T-helper 2 cell treated with Interferon-gamma antibody and Interleukin-4, amounts not matched to agents 5 μg/mL and 100 μg/mL, for 36 hours (primary cell): ENCODE measurements around the gene ST3GAL5.

ENCODE experiments used
- DNase-seq: peaks from one replicate; pipeline ENCODE4 v3.0.0; 2021; ENCODE audit warnings: low spot score
- H3K27ac Mint-ChIP-seq: one replicate; pipeline ENCODE4 v1.8.0; 2021; ENCODE audit warnings: mild to moderate bottlenecking, mixed read lengths
- H3K27me3 Mint-ChIP-seq: one replicate; pipeline ENCODE4 v1.8.0; 2021; ENCODE audit warnings: low read depth, mixed read lengths
- H3K36me3 Mint-ChIP-seq: one replicate; pipeline ENCODE4 v1.8.0; 2021; ENCODE audit warnings: low read depth, mixed read lengths
- H3K4me1 Mint-ChIP-seq: one replicate; pipeline ENCODE4 v1.8.0; 2021; ENCODE audit warnings: low read depth, mixed read lengths
- H3K4me3 Mint-ChIP-seq: one replicate; pipeline ENCODE4 v1.8.0; 2022; ENCODE audit warnings: mild to moderate bottlenecking, moderate library complexity, mixed read lengths
- H3K9me3 Mint-ChIP-seq: one replicate; pipeline ENCODE4 v1.8.0; 2021; ENCODE audit warnings: mixed read lengths

ST3GAL5 gene

GRCh38 chr2:85854166-85854509 is 34.7 kb downstream of the ST3GAL5 start:
- peak; percentile 17 for DNase-seq
- H3K27ac Mint-ChIP-seq: peak overlapping the region; percentile 99
- H3K27me3 Mint-ChIP-seq: no peaks in the 10 kb centered on the region
- H3K4me3 Mint-ChIP-seq: peak overlapping the region; percentile 81
- peaks cover 6% of the 10 kb centered on the region for H3K9me3 Mint-ChIP-seq
- peaks cover 54% of the 10 kb centered on the region for H3K4me1 Mint-ChIP-seq
- peaks cover 56% of the 10 kb centered on the region for H3K36me3 Mint-ChIP-seq

DNA sequence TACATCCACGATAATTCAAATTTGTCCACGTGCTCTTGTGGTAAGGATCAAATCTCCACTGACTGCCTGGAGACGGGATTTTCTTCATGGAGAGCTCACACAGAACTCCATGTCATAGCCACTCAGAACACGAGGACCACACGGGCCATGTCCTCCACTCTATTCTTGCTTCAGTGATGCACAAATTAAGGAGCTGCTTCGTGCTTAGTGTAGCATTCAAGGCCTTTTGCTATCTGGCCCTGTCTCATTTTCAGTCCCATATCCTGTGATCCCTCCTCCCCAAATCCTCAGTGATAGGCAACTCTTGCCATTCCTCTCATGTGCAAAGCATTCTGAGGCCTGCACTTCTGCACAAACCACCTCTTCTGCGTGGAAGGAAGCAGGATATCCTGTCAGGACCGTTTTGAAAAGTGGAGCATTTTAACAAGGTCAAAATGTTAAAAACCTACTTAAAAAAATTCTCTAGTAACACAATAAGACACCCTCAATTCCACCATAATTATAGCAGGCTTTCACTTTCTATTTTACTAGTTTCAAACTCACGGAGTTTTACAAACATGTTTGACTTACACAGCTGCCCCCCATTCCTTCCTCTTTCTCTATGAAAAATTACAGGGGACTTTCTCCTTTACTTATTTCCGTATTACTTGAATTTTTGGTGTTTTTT is 35.2 kb downstream of the ST3GAL5 start:
- no peaks in the 10 kb centered on the region for H3K27me3 Mint-ChIP-seq
- peak overlapping the region; percentile 81 for H3K4me3 Mint-ChIP-seq
- H3K27ac Mint-ChIP-seq: peak overlapping the region; percentile 99
- DNase-seq: peak; percentile 24
- peaks cover 51% of the 10 kb centered on the region for H3K36me3 Mint-ChIP-seq
- H3K9me3 Mint-ChIP-seq: peaks cover 6% of the 10 kb centered on the region
- peaks cover 52% of the 10 kb centered on the region for H3K4me1 Mint-ChIP-seq

GRCh38 chr2:85852937-85853498 is 35.8 kb downstream of the ST3GAL5 start:
- DNase-seq: peak; percentile 49
- peaks cover 6% of the 10 kb centered on the region for H3K9me3 Mint-ChIP-seq
- peaks cover 53% of the 10 kb centered on the region for H3K36me3 Mint-ChIP-seq
- H3K4me3 Mint-ChIP-seq: peak overlapping the region; percentile 81
- no peaks in the 10 kb centered on the region for H3K27me3 Mint-ChIP-seq
- peaks cover 54% of the 10 kb centered on the region for H3K4me1 Mint-ChIP-seq
- H3K27ac Mint-ChIP-seq: peak overlapping the region; percentile 99

DNA sequence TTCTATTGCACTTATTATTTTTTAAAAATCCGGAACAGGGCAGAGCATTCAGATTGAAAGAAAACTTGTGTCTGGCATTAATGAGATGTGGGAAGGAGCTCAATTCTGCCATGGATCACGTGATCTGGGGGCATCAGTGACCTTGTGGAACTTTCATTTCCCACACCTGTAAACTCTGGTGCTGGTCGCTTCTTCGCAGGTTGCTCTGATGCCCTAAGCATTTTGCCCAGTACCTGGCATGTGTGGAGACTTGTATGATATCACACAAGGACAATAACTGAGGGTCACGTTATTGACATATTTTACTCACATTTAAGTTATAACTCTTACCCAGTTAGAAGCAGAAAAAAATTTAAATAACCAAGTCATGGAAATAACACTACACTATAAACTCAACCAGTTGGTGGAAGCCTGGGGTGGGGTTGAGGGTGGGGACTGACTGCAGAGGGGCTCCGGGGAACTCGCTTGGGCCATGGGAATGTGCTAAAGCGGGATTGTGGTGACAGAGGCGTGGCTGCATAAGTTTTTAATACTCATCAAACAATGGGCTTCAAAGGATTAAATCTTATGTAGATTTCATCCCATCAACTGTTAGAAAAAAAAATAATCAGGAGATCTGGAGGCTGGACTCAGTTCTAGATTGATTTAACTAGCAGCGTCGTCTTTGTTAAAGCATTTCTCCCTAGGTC is 36.5 kb downstream of the ST3GAL5 start:
- no peaks in the 10 kb centered on the region for H3K27me3 Mint-ChIP-seq
- peak overlapping the region; percentile 81 for H3K4me3 Mint-ChIP-seq
- peaks cover 6% of the 10 kb centered on the region for H3K9me3 Mint-ChIP-seq
- peaks cover 51% of the 10 kb centered on the region for H3K36me3 Mint-ChIP-seq
- peaks cover 51% of the 10 kb centered on the region for H3K4me1 Mint-ChIP-seq
- H3K27ac Mint-ChIP-seq: peak overlapping the region; percentile 99
- DNase-seq: no peak

GRCh38 chr2:85851253-85852151 is 37.3 kb downstream of the ST3GAL5 start:
- DNase-seq: no peak
- peaks cover 6% of the 10 kb centered on the region for H3K9me3 Mint-ChIP-seq
- H3K4me3 Mint-ChIP-seq: peak overlapping the region; percentile 81
- no peaks in the 10 kb centered on the region for H3K27me3 Mint-ChIP-seq
- peaks cover 56% of the 10 kb centered on the region for H3K36me3 Mint-ChIP-seq
- peak overlapping the region; percentile 99 for H3K27ac Mint-ChIP-seq
- peaks cover 53% of the 10 kb centered on the region for H3K4me1 Mint-ChIP-seq

GRCh38 chr2:85850451-85850850 is 38.3 kb downstream of the ST3GAL5 start:
- Mint-ChIP-seq H3K4me3 (peak overlapping the region; percentile 23), H3K27ac (peak overlapping the region; percentile 69), H3K9me3 (peaks cover 5% of the 10 kb centered on the region), H3K4me1 (peaks cover 47% of the 10 kb centered on the region), H3K27me3 (no peaks in the 10 kb centered on the region), H3K36me3 (peaks cover 54% of the 10 kb centered on the region)
- no peak for DNase-seq

GRCh38 chr2:85847051-85847588 is 41.7 kb downstream of the ST3GAL5 start:
- peaks cover 66% of the 10 kb centered on the region for H3K36me3 Mint-ChIP-seq
- no peak overlapping the region for H3K27ac Mint-ChIP-seq
- H3K9me3 Mint-ChIP-seq: peaks cover 7% of the 10 kb centered on the region
- no peaks in the 10 kb centered on the region for H3K27me3 Mint-ChIP-seq
- no peak overlapping the region for H3K4me3 Mint-ChIP-seq
- H3K4me1 Mint-ChIP-seq: peaks cover 14% of the 10 kb centered on the region
- DNase-seq: no peak

DNA sequence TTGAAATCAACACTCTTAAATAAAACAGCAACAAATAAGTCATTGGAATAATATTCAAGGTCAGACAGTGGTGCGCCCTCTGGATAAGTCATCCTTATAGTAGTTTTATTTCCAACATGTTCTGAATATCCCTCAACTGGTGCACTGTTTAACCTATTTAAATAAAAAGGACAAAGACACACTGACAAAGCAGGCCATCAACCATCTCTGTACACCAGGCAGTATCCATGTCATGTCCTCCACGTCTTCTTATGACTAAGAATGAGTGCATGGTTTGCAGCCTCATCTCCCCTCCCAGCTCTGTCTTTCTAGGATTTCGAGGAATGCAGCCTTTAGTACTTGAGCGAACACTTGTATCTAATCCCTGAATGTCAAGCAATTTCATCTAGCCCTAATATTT is 42.4 kb downstream of the ST3GAL5 start:
- no peak for DNase-seq
- H3K4me3 Mint-ChIP-seq: no peak overlapping the region
- H3K4me1 Mint-ChIP-seq: peaks cover 7% of the 10 kb centered on the region
- no peak overlapping the region for H3K27ac Mint-ChIP-seq
- H3K9me3 Mint-ChIP-seq: peaks cover 7% of the 10 kb centered on the region
- peaks cover 66% of the 10 kb centered on the region for H3K36me3 Mint-ChIP-seq
- no peaks in the 10 kb centered on the region for H3K27me3 Mint-ChIP-seq

DNA sequence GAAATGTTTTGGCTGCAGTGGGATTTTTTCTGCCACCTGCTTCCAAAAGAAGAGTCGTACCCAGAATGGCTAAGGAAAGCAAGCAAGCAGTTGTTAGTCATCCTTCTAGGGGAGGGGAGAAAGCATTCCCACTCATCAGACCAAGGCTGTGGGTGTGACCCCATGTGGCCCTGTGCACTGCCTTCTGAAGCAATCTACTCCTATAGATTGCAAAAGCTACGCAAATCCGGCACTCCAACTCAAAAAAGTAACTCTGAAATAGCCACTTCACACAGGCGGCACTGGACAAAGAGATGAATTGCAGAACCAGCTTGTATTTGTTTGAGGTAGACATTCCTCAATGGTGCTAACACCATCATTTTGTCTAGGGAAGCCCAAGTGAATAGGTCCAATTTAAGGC is 44.3 kb downstream of the ST3GAL5 start:
- no peaks in the 10 kb centered on the region for H3K27me3 Mint-ChIP-seq

DNA sequence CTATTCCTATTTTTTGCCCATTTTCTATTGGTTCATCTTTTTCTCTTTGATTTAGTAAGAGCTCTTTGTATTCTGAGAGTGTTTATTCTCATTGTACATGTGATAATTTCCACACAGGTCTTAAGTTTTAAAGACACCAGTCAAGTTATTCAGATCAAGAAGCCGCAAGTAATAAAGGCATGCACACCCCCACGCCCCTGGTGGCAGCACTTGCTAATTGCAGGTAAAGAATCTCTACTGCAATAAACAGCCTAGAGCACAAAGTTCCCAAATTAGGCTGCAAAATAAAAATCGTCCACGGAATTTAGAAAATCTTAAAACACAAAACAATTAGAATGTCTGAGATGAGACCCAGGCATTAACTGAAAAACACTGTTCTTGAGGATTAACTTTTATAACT is 45.2 kb downstream of the ST3GAL5 start:
- DNase-seq: no peak
- Mint-ChIP-seq H3K36me3 (peaks cover 75% of the 10 kb centered on the region), H3K27me3 (no peaks in the 10 kb centered on the region)

More for the DNA sequence above, 44.3 kb downstream of the ST3GAL5 start:
- no peak overlapping the region for H3K27ac Mint-ChIP-seq
- peaks cover 7% of the 10 kb centered on the region for H3K9me3 Mint-ChIP-seq
- DNase-seq: no peak
- H3K36me3 Mint-ChIP-seq: peaks cover 68% of the 10 kb centered on the region
- peaks cover 13% of the 10 kb centered on the region for H3K4me1 Mint-ChIP-seq
- H3K4me3 Mint-ChIP-seq: no peak overlapping the region

GRCh38 chr2:85840091-85840490 is 48.7 kb downstream of the ST3GAL5 start:
- peaks cover 9% of the 10 kb centered on the region for H3K27me3 Mint-ChIP-seq
- H3K4me1 Mint-ChIP-seq: peaks cover 13% of the 10 kb centered on the region
- peak; percentile 28 for DNase-seq
- peaks cover 65% of the 10 kb centered on the region for H3K36me3 Mint-ChIP-seq
- no peak overlapping the region for H3K4me3 Mint-ChIP-seq
- H3K27ac Mint-ChIP-seq: peak overlapping the region; percentile 37
- peaks cover 19% of the 10 kb centered on the region for H3K9me3 Mint-ChIP-seq

More for the DNA sequence above, 45.2 kb downstream of the ST3GAL5 start:
- Mint-ChIP-seq H3K4me1 (peaks cover 16% of the 10 kb centered on the region), H3K4me3 (no peak overlapping the region), H3K27ac (no peak overlapping the region), H3K9me3 (peaks cover 7% of the 10 kb centered on the region)

DNA sequence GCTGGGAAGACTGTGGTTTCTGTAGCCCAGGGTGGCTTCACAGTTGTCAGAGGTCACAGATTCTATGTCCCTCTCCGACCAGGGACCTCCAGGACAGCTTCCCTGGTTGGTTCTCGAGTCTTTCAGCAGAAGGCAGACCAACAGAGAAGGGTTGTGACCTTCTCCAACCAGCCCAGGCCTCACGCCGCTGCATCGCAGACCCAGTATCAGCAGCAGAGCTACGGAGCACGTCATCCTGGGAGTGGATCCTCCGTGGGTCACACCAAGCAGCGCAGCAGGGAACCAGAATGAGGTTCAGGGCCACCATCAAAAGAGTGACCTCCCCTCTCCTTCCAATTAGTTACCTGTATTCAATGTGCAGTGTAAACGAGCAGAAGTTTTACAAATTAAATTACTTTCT is 49.3 kb downstream of the ST3GAL5 start:
- H3K4me3 Mint-ChIP-seq: no peak overlapping the region
- peaks cover 23% of the 10 kb centered on the region for H3K9me3 Mint-ChIP-seq
- H3K27ac Mint-ChIP-seq: no peak overlapping the region
- peaks cover 13% of the 10 kb centered on the region for H3K4me1 Mint-ChIP-seq
- no peak for DNase-seq
- peaks cover 62% of the 10 kb centered on the region for H3K36me3 Mint-ChIP-seq
- H3K27me3 Mint-ChIP-seq: peaks cover 14% of the 10 kb centered on the region

GRCh38 chr2:85838641-85839040 is 50.1 kb downstream of the ST3GAL5 start:
- peak overlapping the region; percentile 58 for H3K27ac Mint-ChIP-seq
- H3K4me3 Mint-ChIP-seq: no peak overlapping the region
- peaks cover 29% of the 10 kb centered on the region for H3K9me3 Mint-ChIP-seq
- peaks cover 15% of the 10 kb centered on the region for H3K4me1 Mint-ChIP-seq
- peaks cover 60% of the 10 kb centered on the region for H3K36me3 Mint-ChIP-seq
- DNase-seq: no peak
- peaks cover 21% of the 10 kb centered on the region for H3K27me3 Mint-ChIP-seq
